ENCODE results near the gene CALML3. TPM values are rescaled to one million over a fixed set of nuclear protein-coding genes. Genes with fewer than 3 reads are reported as not detected.

CALML3 gene
- total and polyA plus RNA-seq, 7 donors, result 0.03 TPM; not detected in 6

DNA sequence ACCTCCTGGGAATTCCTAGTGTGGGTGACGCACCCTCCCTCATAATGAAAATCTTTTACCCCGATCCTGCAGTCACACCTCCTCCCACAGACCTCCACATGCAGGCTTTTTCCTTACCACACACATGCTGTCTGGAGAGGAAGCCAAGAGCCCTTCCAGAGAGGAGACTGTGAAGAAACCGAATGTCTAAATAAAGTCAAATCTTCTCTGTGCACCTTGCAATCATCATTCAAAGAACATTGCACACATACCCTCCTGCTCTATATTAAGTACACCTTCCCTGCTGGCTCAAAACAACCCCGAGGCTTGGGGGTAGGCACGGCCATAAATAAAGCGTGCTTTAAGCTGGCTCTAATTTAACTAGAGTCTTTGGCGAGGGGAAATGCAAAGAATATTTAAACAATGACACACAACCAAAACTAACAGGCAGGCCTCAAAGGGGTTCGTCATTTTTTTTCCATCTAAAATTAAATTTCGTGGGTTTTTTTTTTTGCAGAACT is 34.9 kb downstream of the CALML3 start:
- WGBS, 3 donors, result 59 to 64% (median 63%) methylated on average over 9 of the region's 9 CpGs
- no peaks in the 10 kb centered on the region for H3K36me3 ChIP-seq (ENCODE audit: insufficient read depth in 1 of 2, low read depth in 1 of 2)
- no peaks in the 10 kb centered on the region for H3K27me3 ChIP-seq (ENCODE audit: insufficient read depth in 3 of 3, low read length in 2 of 3)
- H3K4me1 ChIP-seq, result no peaks in the 10 kb centered on the region
- TF ChIP-seq, protein P1, sequence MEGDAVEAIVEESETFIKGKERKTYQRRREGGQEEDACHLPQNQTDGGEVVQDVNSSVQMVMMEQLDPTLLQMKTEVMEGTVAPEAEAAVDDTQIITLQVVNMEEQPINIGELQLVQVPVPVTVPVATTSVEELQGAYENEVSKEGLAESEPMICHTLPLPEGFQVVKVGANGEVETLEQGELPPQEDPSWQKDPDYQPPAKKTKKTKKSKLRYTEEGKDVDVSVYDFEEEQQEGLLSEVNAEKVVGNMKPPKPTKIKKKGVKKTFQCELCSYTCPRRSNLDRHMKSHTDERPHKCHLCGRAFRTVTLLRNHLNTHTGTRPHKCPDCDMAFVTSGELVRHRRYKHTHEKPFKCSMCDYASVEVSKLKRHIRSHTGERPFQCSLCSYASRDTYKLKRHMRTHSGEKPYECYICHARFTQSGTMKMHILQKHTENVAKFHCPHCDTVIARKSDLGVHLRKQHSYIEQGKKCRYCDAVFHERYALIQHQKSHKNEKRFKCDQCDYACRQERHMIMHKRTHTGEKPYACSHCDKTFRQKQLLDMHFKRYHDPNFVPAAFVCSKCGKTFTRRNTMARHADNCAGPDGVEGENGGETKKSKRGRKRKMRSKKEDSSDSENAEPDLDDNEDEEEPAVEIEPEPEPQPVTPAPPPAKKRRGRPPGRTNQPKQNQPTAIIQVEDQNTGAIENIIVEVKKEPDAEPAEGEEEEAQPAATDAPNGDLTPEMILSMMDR (IDR thresholded peaks at IDR 0.05), result no peak
- DNase-seq (no peak), ATAC-seq (no peak)
- H3K9me3 ChIP-seq, result no peaks in the 10 kb centered on the region
- intact Hi-C loops (cut with DNase I), result loop anchor here in 1 of 2 donors (5.0 kb wide), 1 partner anchor 43 kb away; no protein-coding TSS in a partner anchor
- no peak overlapping the region for H3K27ac ChIP-seq
- no peak overlapping the region for H3K4me3 ChIP-seq

DNA sequence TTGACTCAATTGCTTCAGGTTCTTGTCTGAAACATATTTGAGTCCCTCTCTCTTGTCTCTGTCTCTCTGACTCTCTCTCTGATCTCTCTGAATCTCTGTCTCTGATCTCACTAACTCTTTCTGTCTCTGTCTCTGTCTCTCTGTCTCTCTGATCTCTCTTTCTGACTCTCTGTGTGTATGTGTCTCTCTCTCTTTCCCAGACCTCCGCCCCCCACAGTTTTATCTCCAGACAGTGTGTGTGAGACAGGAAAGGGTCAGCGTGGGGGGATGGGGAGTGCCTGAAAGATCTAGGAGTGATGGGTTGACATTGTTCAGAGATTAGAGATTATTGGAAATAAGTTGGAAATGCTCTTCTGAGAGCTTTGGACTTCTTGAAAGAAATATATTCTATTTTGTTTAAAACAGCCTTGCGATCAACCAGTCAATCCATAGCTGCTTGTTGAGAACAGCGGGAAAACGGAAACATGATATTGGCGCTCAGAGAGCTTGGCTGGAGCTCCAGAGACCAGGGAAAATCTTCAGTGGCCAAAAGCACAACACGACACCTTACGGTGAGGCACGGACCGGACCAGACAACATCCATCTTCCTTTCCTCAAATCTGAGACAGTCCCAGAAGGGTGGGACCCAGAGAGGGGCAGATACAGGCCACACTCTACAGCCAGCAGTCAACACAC is 35.5 kb downstream of the CALML3 start:
- Histone ChIP-seq H3K9me3 (no peaks in the 10 kb centered on the region), H3K4me3 (no peak overlapping the region), H3K27ac (no peak overlapping the region), H3K4me1 (no peaks in the 10 kb centered on the region), H3K27me3 (ENCODE audit: insufficient read depth in 3 of 3, low read length in 2 of 3) (no peaks in the 10 kb centered on the region), H3K36me3 (ENCODE audit: insufficient read depth in 1 of 2, low read depth in 1 of 2) (no peaks in the 10 kb centered on the region)
- DNase-seq, result no peak
- no peak for ATAC-seq
- 87 to 94% (median 90%) methylated on average over 10 of the region's 10 CpGs for WGBS, 3 donors
- TF ChIP-seq, protein P1 (IDR thresholded peaks at IDR 0.05), result no peak
- intact Hi-C loops (cut with DNase I), result no loop called here

DNA sequence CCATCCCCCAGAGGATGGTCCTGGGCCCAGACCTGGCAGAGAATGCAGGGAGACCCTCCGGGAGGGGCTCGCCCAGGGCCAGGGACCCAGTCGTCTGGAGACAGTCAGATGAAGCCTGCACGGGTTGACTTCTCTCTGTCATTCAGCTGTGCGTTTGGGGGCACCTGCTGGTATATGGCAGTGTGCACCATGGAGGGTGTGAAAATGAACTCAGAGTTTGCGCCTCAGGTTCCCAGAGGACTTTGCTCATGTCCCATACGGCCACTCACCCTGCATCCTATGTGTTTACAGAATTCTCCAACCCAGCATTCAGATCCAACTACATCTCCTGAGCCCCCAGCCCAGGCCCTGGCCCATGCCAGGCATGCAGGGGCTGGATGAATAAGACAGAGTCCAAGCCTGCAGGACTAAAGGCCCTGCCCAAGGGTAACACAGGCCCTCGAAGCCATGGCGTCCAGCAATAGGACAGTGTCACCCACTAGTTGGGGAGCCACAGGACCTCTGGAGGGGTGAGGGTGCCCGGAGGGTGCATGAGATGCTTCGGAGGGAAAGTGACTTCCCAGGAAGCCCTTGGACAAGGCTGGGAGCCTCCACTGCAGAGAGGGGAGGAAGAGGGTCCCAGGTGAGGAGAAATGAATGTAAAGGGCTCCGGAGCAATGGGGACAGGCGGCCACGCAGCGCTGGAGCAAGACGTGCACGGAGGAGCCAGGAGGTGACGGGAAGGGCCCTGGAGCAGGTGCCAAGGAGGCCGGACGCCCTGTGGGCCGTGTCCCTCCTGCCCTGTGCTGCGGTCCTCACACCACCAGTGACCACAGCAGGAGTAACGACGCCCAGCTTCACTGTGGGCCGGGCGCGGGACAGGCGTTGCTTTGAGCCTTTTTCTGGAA is 36.3 kb downstream of the CALML3 start:
- Histone ChIP-seq H3K27ac (no peak overlapping the region), H3K9me3 (no peaks in the 10 kb centered on the region), H3K4me3 (no peak overlapping the region), H3K27me3 (ENCODE audit: insufficient read depth in 3 of 3, low read length in 2 of 3) (no peaks in the 10 kb centered on the region), H3K36me3 (ENCODE audit: insufficient read depth in 1 of 2, low read depth in 1 of 2) (no peaks in the 10 kb centered on the region), H3K4me1 (no peaks in the 10 kb centered on the region)
- TF ChIP-seq, protein P1 (IDR thresholded peaks at IDR 0.05), result no peak
- DNase-seq (peak in 1 of 2 donors; percentile 36), ATAC-seq (no peak)
- 92 to 95% (median 95%) methylated on average over 28 of the region's 28 CpGs for whole genome bisulfite sequencing, 3 donors
- intact Hi-C loops (cut with DNase I), result no loop called here

DNA sequence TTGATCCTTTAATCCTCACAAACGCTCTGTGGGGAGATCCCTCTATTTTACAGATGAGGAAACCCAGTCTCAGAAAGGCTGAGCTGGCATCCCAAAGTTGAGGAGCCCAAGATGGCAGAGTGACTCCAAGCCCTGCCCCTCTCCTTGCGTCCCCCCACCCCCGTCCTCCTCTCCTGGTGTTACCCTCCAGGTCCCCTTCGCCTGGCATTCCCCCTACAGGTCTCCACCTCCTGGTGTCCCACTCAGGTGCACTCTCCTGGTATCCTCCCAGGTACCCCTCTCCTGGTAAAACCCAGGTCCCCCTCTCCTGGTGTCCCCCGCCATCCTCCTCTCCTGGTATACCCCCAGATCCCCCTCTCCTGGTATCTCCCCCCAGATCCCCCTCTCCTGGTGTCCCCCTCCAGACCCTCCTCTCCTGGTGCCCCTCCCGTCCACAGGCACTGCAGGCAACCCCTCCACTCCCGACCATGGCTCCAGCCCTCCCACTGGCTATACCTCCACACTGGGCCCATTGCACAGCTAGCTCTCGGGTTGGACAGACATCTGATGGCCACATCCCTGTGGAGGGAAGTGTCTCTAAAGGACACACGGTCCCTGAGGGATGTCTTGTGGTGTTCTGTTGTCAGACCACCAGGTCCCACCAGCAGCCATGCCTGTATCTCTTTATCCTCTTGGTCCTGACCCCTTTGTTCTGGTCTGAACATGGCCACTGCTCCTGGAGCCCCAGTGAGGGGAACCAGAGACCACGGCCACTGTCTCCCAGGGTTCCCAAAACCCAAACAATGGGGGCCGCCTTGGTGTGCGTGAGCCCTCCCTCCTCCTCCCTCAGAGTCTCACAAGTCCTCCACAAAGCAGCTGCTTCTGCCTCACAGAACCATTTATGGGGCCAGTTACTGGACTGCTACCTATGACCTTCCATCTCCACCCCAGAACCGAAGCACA is 37.2 kb downstream of the CALML3 start:
- Histone ChIP-seq H3K27ac (no peak overlapping the region), H3K4me3 (no peak overlapping the region), H3K4me1 (no peaks in the 10 kb centered on the region), H3K36me3 (ENCODE audit: insufficient read depth in 1 of 2, low read depth in 1 of 2) (no peaks in the 10 kb centered on the region), H3K9me3 (no peaks in the 10 kb centered on the region), H3K27me3 (ENCODE audit: insufficient read depth in 3 of 3, low read length in 2 of 3) (no peaks in the 10 kb centered on the region)
- intact Hi-C loops (cut with DNase I), result no loop called here
- 89 to 94% (median 92%) methylated on average over 13 of the region's 13 CpGs for WGBS, 3 donors
- peak in 1 of 2 donors; percentile 23 for DNase-seq
- no peak for ATAC-seq
- TF ChIP-seq, protein P1 (IDR thresholded peaks at IDR 0.05), result no peak
